Stimulated activated CD4-positive, alpha-beta T cell treated with anti-CD3 and anti-CD28 coated beads, Interleukin-4, amount 100 ng/mL, for 48 hours (primary cell): ENCODE results near the gene SETD2.
"Not testable (repeated sequence)": the region's sequence is repeated elsewhere in the genome, so short reads cannot be mapped to it uniquely, and the experiment has no call there.

ENCODE experiments used
- DNase-seq, 2 donors: peaks; one replicate each; pipeline ENCODE4 v3.0.0-alpha.2; 2020; ENCODE audit warnings: low read depth in 2 of 2

Gene SETD2

GRCh38 chr3:47102081-47102600 lies 61.8 kb downstream of the SETD2 start:
- DNase-seq = no peak

GRCh38 chr3:47098910-47099309 lies 65.0 kb downstream of the SETD2 start:
- DNase-seq = no peak

GRCh38 chr3:47097864-47098263 lies 66.0 kb downstream of the SETD2 start:
- DNase-seq = no peak

- no peak for DNase-seq
Measured at GRCh38 chr3:47096959-47097358, 67.0 kb downstream of the SETD2 start.

- no peak for DNase-seq
Measured at GRCh38 chr3:47092090-47092489, 71.8 kb downstream of the SETD2 start.

GRCh38 chr3:47089630-47090029 lies 74.3 kb downstream of the SETD2 start:
- no peak for DNase-seq

GRCh38 chr3:47086071-47086470 lies 77.8 kb downstream of the SETD2 start:
- DNase-seq = no peak

GRCh38 chr3:47083786-47084185 lies 80.1 kb downstream of the SETD2 start:
- no peak for DNase-seq

GRCh38 chr3:47082519-47082918 lies 81.4 kb downstream of the SETD2 start:
- no peak for DNase-seq

GRCh38 chr3:47079432-47079831 lies 84.5 kb downstream of the SETD2 start:
- DNase-seq = no peak

- no peak for DNase-seq
Measured at GRCh38 chr3:47073685-47074084, 90.2 kb downstream of the SETD2 start.

GRCh38 chr3:47070770-47071169 lies 93.1 kb downstream of the SETD2 start:
- no peak for DNase-seq

GRCh38 chr3:47066259-47066658 lies 97.7 kb downstream of the SETD2 start:
- not testable (repeated sequence) for DNase-seq

GRCh38 chr3:47065681-47066080 lies 98.2 kb downstream of the SETD2 start:
- DNase-seq = no peak

GRCh38 chr3:47065058-47065457 lies 98.9 kb downstream of the SETD2 start:
- DNase-seq = no peak

- peak; percentile 12 to 37 for DNase-seq
Measured at GRCh38 chr3:47057212-47057671, 106.7 kb downstream of the SETD2 start.

- no peak for DNase-seq
Measured at GRCh38 chr3:47056705-47057104, 107.2 kb downstream of the SETD2 start.

GRCh38 chr3:47054412-47054811 lies 109.5 kb downstream of the SETD2 start:
- DNase-seq = no peak

GRCh38 chr3:47047673-47048072 lies 116.2 kb downstream of the SETD2 start:
- no peak for DNase-seq

GRCh38 chr3:47047069-47047468 lies 116.8 kb downstream of the SETD2 start:
- DNase-seq = no peak

GRCh38 chr3:47042231-47042791 lies 121.6 kb downstream of the SETD2 start:
- DNase-seq = no peak

GRCh38 chr3:47041114-47041513 lies 122.8 kb downstream of the SETD2 start:
- DNase-seq = no peak

- DNase-seq = not testable (repeated sequence)
Measured at GRCh38 chr3:47037302-47037701, 126.6 kb downstream of the SETD2 start.

- no peak for DNase-seq
Measured at GRCh38 chr3:47036145-47036544, 127.8 kb downstream of the SETD2 start.
